Measurements from ENCODE around the gene HES5.

GRCh38 chr1:2483026-2483425 lies 47.0 kb downstream of the HES5 start:
- TF ChIP-seq EGR1 (IDR thresholded peaks at IDR 0.05) (no peak), MAX (IDR thresholded peaks at IDR 0.05) (no peak), ZBTB7A (IDR thresholded peaks at IDR 0.05; ENCODE audit: low read depth) (no peak), REST (IDR thresholded peaks at IDR 0.05; ENCODE audit: low read depth) (no peak), CREB1 (IDR thresholded peaks at IDR 0.05; ENCODE audit: low read depth) (no peak), NFIC (IDR thresholded peaks at IDR 0.05) (no peak), TEAD4 (IDR thresholded peaks at IDR 0.05) (no peak)
